ENCODE data around the gene PAQR9.
A peak's percentile ranks its signal among the peaks of the same experiment; 100 is the strongest.
"Not testable (repeated sequence)": the region's sequence is repeated elsewhere in the genome, so short reads cannot be mapped to it uniquely, and the experiment has no call there.

The PAQR9 gene, protein sequence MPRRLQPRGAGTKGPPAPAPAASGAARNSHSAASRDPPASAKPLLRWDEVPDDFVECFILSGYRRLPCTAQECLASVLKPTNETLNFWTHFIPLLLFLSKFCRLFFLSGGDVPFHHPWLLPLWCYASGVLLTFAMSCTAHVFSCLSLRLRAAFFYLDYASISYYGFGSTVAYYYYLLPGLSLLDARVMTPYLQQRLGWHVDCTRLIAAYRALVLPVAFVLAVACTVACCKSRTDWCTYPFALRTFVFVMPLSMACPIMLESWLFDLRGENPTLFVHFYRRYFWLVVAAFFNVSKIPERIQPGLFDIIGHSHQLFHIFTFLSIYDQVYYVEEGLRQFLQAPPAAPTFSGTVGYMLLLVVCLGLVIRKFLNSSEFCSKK

DNA sequence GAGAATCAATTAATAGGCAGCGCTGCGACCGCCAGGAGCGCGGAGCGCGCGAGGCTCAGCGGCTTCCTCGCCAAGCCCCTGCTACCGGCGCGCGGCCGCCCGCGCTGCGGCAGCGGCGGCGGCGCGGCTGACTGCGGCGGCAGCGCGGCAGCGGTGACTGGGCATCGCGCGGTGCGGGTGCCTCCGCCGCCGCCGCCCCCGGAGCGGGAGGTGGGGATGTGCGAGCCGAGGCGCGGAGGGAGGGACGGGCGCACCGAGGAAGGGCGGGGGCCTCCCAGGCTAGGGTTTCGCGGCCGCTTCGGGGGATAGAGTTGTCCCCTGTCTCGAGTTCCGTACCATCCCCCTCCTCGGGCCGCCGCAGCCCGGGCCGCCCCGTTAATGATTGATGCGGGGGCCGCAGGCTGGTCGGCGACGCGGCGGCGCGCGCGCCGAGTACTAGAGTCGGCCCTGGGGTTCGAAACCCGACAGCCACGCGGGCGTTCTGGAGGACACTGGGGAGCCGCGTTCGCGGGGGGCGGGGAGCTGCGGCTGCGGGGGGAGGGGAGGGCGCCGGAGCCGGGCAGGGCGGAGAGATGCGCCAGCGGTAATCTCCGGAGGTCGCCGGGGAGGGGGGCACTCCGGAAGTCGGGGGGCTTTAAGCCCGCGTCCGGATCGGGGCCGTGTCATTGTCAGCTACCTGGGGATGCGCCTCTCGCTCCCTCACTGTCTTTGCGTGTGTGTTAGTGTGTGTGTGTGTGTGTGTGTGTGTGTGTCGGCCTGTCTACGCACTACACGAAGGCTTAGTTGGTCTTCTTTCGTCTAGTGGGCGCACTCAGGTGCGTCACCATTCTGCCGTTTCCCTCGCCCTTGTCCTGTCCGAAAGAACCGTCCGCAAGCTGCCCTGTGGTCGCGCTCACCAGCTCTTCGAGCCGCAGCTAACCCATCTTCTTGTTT is at the start of gene PAQR9:
PAQR9 (minus strand) TSS at position 159 of the 933 bp plus-strand sequence. CDS start 338 bp downstream, outside the sequence.
- no peak for DNase-seq

DNA sequence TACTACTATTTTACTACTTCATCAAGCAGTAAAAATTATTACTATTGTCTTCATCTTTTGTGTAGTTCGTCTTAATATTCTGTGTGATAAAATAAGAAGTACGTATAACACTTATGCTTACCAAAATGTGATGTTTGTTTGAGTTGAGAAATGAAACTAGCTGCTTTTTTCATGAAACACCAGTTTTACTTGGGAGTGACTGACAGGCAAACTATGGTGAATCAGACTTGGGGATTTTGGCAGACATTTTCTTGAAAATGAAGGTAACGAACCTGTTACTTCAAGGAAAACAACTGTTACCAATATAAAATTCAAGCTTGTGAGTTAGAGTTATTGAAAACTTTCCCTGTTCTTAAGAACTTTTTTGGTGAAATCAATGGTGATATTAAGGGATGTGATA is 48.2 kb upstream of the PAQR9 start:
- DNase-seq = no peak

DNA sequence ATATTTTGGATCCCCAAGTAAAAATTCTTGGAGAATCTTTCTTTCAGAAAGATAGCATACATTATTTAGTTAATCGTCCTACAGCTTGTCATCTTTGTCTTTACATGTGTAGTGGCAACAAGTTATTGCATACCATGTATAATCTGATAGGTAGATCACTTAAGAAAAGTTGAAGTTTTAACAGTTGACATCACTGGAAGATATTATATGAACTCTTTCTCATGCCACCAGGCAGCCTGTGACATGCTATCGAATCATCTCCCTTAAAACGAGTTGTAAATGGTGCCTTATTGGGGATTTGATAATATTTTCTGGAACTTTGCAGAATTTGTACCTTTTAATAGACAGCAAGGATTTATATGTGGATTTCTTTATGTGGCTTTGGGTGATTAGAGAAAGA is 46.5 kb upstream of the PAQR9 start:
- no peak for DNase-seq

DNA sequence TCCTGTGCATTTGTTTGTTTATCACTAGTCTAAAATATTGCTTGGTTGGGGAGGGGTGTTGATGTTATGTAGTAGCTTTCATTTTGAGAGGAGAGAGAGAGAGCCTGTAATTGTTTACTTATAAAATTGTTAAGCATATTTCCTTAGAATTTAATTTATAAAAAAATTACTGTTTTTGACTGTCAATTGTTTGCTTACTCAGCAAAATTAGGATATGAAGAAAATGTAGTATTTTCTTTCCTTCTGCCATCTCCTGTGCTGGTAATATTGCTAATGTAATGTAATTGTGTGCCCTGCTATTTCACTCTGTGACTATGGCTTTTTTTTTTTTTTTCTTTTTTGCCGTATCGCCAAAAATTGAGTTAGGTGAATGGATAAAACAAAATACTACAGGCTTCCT is 41.3 kb upstream of the PAQR9 start:
- no peak for DNase-seq

DNA sequence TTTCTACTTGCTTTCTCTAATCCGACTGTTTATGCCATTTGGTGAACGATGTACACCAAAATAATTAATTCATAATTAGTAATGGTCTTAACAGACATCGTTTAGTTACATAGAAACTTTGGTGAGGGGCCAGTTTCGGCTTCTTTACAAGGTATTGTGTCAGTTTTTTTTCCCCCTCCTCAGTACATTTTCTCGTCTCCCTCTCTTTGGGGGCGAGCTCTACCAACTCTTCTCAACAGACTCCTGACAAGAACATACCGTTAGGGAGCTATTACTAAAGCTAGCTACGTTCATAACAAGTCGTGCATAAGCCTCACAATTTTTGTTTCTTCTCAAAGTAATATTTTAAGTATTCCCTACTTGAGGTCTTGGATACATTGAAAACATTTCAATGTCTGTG is 39.3 kb upstream of the PAQR9 start:
- no peak for DNase-seq

DNA sequence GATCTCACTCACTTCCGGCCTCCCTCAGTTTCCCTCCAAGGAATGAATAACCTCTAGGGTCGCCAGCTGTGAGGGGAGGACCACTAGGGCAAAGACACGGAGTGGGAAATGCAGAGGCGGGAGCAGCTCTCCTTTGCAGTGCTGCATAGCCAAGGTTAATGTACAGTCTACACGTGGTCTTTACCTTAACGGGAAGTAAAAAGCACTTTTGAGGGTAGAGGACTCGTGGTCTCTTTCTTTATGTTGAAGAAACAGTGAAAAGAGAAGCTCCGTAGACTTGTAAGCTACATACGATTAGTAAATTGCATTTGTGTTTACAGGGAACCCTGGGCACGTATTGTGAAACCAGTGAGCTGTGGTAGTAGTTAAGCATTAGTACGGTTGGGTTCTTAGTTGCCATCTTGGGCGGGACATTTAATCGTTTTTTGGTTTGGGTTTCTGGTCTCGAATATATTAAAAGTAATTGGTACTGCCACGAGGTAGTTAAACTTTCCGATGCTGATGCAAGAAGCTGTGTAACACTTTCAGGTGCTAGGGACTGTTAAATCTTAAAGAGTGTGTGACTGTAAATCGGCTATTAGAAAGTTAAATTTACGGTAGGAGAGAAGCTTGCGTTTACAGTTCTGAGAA is 38.7 kb upstream of the PAQR9 start:
- DNase-seq = peak; percentile 33

DNA sequence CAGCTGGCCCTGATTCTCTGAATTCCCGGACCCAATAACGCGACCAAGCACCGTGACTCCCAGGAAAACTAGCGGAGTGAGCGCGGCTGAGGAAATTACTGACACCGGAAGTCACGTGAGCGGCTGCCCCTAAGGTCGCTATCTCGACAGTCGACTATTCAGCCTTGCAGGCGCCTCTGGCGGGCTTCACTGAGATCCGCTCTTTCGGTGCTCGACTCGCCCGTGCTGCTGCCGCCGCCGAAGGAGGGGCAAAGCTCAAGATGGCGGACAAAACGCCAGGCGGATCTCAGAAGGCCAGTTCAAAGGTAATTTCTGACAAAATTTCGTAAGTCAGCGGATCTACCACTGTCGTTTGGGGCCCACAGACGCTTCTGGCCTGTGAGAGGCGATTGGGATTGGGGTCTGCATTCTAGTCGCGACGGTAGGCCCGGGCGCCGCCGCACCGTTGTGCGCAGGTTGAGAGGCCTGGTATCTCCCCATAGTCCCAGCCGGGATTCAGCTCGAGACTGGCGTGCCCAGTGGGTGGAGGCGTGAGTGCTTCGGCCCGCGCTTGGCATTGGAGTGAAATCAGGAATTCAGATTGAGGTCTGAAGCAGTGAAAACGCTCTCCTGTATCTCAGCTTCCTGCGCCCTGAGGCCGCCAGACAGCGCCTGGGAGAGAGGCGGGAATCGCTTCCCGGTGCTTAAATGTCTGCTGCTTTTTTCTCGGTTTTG is 38.1 kb upstream of the PAQR9 start, which contains the start of gene U2SURP:
U2SURP (plus strand) TSS at position 202 of the 714 bp plus-strand sequence; CDS start at position 261, 59 bp downstream.
- DNase-seq = peak; percentile 98

DNA sequence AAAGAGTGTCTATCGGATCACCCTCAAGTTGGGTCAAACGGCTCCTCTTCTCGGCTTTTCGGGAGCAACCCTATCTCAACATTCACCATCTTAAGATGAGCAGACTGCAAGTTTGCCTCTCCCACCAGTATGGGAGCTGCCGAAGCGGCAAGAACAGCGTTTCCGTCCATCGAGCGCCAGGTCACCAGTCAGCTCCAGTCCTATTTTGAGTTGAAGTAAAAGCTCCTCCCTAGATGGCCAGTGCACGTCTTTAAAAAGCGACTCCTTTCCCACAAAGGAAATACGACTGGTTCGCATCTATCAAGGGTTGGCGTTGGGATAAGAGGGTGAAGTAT is 37.5 kb upstream of the PAQR9 start:
- DNase-seq = peak; percentile 98

DNA sequence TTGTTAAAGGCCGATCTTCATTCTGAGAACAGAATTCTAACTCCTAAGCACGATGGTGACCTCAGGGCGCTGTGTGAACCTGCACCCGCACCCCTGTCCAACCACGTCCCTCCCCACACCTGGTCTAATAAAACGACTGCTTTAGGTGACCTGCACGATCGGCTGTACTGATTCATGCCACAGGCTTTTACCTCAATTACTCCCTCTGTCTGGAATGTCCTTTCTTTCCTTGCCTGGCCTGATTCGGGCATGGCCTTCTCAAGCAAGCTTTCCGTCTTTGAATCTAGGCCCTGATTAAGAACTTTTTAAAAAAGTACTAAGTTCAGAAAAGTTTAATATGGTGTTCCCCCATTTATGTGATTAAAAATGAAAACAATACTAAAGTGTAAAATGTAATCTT is 37.1 kb upstream of the PAQR9 start:
- DNase-seq = peak; percentile 68

DNA sequence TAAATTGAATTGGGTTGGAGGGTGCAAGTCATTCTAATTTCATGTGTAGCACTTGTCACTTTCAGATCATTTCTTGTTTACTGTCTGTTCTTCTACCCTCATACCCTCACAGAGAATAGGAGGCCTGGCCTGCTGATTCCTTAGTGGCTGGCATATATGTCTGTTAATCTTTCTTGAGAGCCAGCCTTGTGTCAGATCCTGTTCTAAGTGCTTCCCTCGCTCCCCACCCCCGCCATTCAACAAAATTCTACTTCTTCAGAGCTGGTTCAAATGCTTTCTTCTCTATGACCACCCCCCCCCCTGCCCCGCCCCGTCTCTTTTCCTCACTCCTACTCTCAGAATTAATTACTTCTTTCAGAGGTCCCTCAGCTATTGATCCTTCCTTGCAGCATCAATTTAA is 36.4 kb upstream of the PAQR9 start:
- no peak for DNase-seq

DNA sequence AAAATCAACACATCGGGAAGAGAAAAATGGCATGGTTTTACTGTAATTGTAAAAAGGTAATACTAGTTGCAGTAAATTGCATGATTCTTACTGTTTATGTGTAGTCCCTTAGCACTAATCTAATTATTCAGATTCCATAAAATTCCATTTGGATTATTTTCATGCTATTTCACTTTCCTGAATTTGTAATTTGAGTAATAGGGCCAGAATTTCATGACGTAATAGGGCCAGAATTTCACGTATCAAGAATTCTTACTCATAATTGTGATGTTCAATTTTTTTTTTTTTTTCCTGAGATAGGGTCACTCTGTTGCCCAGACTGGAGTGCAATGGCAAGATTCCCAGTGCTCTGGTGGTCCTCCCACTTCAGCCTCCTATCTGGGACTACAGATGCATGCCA is 35.0 kb upstream of the PAQR9 start:
- no peak for DNase-seq

DNA sequence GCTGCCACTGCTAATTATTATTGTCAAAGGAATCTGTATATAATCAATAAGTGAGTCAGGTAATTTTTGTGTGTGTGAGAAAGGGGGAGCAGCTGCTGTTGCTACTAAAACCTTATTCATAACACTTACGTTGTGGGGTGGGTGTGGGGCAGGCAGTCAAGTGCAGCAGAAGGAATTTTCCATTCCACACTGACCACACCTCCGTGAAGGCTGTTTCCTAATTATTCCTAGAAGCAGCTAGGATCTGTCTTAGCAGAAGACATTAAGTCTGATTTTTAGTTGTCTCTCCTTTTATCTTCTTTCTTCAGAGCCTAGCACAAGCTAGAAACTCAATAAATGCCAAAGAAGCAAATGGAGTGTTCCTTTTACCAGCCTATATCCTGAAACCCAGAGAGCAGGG is 33.9 kb upstream of the PAQR9 start:
- peak; percentile 35 for DNase-seq

DNA sequence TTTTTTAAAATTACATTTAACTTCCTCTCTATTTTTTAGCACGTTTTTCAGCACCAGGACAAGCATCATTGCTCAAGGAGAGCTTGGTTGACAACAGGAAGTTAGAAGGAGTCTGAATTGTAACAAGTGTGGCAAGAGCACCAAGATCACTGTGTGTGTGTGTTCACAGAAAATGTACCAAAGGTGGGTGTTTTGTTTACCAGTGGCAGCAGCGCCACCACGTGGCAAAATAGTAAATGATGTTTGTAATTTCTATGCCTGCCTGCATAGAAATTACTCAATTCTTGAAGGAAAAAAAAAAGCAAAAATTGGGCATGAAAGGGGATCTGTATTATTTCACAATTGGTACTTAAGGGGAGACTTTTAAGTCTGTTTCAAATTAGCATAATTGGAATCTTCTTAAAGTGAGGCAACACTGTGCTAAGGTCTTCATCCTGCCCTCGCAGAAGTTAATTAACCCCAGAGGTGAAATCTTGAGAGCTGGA is 30.5 kb upstream of the PAQR9 start:
- DNase-seq = peak; percentile 46

DNA sequence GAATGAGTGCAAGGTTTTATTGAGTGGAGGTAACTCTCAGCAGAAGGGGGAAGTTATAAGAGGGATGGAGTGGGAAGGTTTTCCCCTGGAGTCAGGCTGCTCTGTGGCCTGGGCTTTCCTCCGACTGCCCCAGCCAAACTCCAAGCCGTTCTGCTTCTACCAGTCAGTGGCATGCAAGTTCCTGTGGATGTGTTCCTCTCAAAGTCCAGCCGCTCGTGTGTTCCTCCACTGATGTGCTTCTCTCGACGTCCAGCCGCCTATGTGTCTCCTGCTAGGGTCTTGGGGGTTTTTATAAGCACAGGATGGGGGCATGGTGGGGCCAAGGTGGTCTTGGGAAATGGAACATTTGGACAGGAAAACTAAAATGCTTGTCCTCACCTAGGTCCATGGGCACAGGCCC is 28.8 kb upstream of the PAQR9 start:
- DNase-seq = no peak

DNA sequence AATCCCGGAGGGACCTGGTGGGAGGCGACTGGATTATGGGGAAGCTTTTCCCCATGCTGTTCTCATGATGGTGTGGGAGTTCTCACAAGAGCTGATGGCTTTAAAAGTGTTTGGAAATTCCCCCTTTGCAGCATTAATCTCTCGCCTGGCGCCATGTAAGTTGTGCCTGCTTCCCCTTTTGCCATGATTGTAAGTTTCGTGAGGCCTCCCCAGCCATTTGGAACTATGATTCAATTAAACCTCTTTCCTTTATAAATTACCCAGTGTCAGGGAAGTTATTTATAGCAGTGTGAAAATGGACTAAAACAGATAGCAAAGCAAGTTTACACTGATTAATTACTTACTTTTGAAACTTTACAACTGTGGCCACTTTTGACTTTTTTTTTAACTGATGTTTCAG is 27.2 kb upstream of the PAQR9 start:
- no peak for DNase-seq

DNA sequence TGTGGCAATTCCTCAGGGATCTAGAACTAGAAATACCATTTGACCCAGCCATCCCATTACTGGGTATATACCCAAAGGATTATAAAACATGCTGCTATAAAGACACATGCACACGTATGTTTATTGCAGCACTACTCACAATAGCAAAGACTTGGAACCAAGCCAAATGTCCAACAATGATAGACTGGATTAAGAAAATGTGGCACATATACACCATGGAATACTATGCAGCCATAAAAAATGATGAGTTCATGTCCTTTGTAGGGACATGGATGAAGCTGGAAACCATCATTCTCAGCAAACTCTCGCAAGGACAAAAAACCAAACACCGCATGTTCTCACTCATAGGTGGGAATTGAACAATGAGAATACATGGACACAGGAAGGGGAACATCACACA is 25.4 kb upstream of the PAQR9 start:
- not testable (repeated sequence) for DNase-seq

DNA sequence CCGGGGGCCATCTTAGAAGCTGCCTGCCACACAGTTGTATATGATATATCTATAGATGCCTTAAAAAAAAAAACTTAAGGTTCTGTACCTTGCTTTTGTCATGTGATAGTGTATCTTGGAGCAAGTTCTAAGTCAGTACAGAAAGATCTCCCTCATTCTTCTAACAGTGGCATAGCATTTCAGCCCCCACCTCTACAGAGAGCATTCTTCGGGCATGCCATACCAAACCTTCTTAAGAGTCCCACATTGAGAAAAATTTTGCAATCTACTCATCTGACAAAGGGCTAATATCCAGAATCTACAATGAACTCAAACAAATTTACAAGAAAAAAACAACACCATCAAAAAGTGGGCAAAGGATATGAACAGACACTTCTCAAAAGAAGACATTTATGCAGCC is 24.7 kb upstream of the PAQR9 start:
- not testable (repeated sequence) for DNase-seq

DNA sequence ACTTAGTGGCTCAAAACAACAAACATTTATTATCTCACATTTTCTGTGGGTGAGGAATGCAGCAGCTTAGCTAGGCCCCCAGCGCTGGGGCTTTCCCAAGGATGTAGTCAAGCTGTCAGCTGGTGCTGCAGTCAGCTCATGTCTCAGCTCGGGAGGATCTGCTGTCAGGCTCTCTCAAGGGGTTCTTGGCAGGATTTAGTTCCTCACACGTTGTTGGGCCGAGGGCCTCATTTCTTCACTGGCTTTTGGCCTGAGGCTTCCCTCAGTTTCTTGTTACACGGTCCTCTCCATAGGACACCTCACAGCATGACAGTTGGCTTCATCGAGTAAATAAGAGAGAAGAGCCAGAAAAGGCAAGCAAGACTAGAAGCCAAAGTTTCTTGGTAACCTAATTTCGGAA is 24.2 kb upstream of the PAQR9 start:
- DNase-seq = peak; percentile 50

DNA sequence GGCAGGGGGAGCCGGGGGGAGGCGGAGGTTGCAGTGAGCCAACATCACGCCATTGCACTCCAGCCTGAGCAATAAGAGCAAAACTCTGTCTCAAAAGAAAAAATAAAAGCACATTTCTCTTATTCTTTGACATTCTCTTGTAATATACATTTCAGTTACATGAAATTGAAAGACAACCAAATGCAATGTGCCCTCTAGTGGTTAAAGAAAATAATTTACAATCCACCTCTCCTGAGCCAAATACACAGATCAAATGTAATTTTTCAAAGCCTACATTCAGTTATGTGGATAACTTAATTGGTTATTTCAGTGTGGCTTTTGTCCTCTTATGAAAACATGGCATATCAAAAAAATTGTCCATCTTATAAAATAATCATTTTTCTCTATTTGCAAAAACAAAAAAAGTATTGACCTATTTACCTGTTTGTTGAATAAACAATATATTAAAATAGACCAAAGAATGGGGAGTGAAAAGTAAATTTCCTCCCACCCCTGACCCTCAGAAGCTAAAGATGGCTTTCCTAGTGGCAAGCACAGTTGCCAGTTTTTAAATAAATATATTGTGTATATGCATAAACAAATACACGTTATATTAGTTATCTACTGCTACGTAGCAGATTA is 23.7 kb upstream of the PAQR9 start:
- DNase-seq = peak; percentile 45

DNA sequence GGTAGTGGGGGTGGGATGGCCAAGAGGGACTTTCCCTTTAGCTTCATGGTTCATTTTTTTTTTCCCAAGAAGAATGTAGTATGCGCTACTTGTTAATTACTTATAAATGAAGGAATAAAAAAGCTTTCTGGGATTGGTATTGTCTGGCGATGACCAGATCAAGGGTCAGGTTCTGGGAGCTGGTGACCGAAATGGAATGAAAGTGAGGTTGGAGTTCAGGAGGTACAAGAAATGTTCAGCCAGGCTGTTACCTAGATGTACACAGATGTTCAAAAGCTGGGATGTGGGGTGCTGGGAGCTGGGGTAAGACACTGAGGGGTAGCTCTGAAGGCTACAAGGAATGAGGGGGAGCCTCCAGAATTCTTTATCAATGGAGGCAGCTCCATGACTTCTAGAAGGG is 20.8 kb upstream of the PAQR9 start:
- DNase-seq = no peak

DNA sequence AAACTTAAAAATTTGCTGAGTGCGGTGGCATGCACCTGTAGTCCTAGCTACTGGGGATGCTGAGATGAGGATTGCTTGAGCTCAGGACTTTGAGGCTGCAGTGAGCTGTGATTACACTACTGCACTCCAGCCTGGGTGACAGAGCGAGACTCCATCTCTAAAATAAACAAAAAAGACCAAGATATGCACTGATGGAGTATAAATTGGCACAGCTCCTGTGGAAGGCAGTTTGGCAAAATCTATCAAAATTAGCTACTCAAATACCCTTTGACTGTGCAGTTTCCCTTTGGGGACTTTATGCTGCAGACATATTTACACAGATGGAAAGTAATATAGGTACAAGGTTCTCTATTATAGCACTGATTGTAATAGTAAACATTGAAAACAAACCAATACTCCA is 19.8 kb upstream of the PAQR9 start:
- DNase-seq = no peak

All from kidney glomerular epithelial cell (primary cell).